ENCODE measurements around the gene EFCAB14. TPM values are rescaled to one million over a fixed set of nuclear protein-coding genes. Genes with fewer than 3 reads are reported as not detected.

EFCAB14 gene
- total and polyA plus RNA-seq, 11 donors, result 10.7 to 91.9 (median 62.3) TPM

GRCh38 chr1:46646331-46646730, 72.6 kb downstream of the EFCAB14 start:
- ATAC-seq, result no peak
- peaks cover 0 to 25% (median 10%) of the 10 kb centered on the region in 12 donors for H3K9me3 ChIP-seq
- intact Hi-C loops (cut with DNase I), result no loop called here
- no peak overlapping the region for H3K4me3 ChIP-seq
- DNase-seq, result no peak
- H3K27ac ChIP-seq, result no peak overlapping the region
- peaks cover 0 to 93% (median 55%) of the 10 kb centered on the region in 9 donors for H3K36me3 ChIP-seq
- TF ChIP-seq CTCF (IDR thresholded peaks at IDR 0.05), result no peak
- TF ChIP-seq POLR2A (IDR thresholded peaks at IDR 0.05), result no peak
- H3K4me1 ChIP-seq, result peaks cover 0 to 16% (median 10%) of the 10 kb centered on the region in 12 donors
- H3K27me3 ChIP-seq, result no peaks in the 10 kb centered on the region
- 88 to 90% (median 88%) methylated on average over 1 of the region's 1 CpG for WGBS, 4 donors

GRCh38 chr1:46645815-46646214, 73.1 kb downstream of the EFCAB14 start:
- ATAC-seq, result no peak
- intact Hi-C loops (cut with DNase I), result no loop called here
- 85 to 97% (median 95%) methylated on average over 4 of the region's 4 CpGs for WGBS, 4 donors
- Histone ChIP-seq H3K36me3 (peaks cover 0 to 96% (median 57%) of the 10 kb centered on the region in 9 donors), H3K4me3 (no peak overlapping the region), H3K9me3 (peaks cover 0 to 24% (median 10%) of the 10 kb centered on the region in 12 donors), H3K27me3 (no peaks in the 10 kb centered on the region), H3K27ac (no peak overlapping the region), H3K4me1 (peaks cover 0 to 16% (median 10%) of the 10 kb centered on the region in 12 donors)
- no peak for DNase-seq
- TF ChIP-seq CTCF (IDR thresholded peaks at IDR 0.05), result no peak
- no peak for TF ChIP-seq POLR2A (IDR thresholded peaks at IDR 0.05)

GRCh38 chr1:46643368-46643775, 75.5 kb downstream of the EFCAB14 start:
- no peak for DNase-seq
- H3K36me3 ChIP-seq, result peaks cover 0 to 86% (median 47%) of the 10 kb centered on the region in 9 donors
- H3K27me3 ChIP-seq, result no peaks in the 10 kb centered on the region
- no peak for TF ChIP-seq CTCF (IDR thresholded peaks at IDR 0.05)
- no peak for TF ChIP-seq POLR2A (IDR thresholded peaks at IDR 0.05)
- H3K4me1 ChIP-seq, result peaks cover 0 to 16% (median 10%) of the 10 kb centered on the region in 12 donors
- peak; percentile 47 to 81 (median 70) for ATAC-seq
- intact Hi-C loops (cut with DNase I), result no loop called here
- H3K9me3 ChIP-seq, result peaks cover 0 to 7% (median 0%) of the 10 kb centered on the region in 12 donors
- H3K4me3 ChIP-seq, result no peak overlapping the region
- H3K27ac ChIP-seq, result peak overlapping the region in 8 of 12 donors; percentile 5 to 63 (median 40)

DNA sequence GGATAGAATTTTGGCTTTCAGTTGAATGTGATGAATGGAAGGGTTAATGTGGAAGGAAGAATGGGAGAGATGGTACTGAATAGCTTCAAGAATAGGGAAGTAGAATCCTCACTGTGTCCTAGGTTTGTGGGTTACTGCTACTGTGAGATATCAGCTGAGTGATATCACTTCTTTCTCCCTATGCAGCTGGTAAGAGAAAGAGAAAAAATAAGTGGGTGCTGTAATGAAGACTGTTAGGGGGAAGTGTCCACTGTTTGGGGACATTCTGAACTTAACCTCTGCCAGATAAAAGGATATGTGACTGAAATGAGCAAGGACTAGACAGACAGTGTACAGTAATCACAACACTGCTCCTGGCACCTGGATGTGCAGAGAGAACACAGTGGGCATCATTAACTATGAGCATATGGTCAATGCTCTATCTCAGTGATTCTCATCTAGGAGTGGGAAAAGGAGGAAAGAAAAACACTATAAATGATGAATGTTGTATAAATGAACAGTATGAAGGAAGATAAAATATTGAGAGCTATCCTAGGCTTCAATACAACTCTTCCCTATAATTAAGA, 76.7 kb downstream of the EFCAB14 start:
- intact Hi-C loops (cut with DNase I), result no loop called here
- Histone ChIP-seq H3K36me3 (peaks cover 0 to 80% (median 42%) of the 10 kb centered on the region in 9 donors), H3K4me1 (peaks cover 0 to 25% (median 15%) of the 10 kb centered on the region in 12 donors), H3K4me3 (no peak overlapping the region), H3K27ac (peak overlapping the region in 1 of 12 donors; percentile 0), H3K9me3 (no peaks in the 10 kb centered on the region), H3K27me3 (no peaks in the 10 kb centered on the region)
- ATAC-seq, result no peak
- DNase-seq, result no peak
- TF ChIP-seq CTCF (IDR thresholded peaks at IDR 0.05), result no peak
